Measurements from ENCODE around the gene SLC22A4. TPM values are rescaled to one million over a fixed set of nuclear protein-coding genes. Genes with fewer than 3 reads are reported as not detected.

Gene SLC22A4
- total and polyA plus RNA-seq, 2 of the 8 experiments (the other 6 are each of a cell fraction or from before 2014, with no cell fraction given): 0.45 to 0.60 TPM

DNA sequence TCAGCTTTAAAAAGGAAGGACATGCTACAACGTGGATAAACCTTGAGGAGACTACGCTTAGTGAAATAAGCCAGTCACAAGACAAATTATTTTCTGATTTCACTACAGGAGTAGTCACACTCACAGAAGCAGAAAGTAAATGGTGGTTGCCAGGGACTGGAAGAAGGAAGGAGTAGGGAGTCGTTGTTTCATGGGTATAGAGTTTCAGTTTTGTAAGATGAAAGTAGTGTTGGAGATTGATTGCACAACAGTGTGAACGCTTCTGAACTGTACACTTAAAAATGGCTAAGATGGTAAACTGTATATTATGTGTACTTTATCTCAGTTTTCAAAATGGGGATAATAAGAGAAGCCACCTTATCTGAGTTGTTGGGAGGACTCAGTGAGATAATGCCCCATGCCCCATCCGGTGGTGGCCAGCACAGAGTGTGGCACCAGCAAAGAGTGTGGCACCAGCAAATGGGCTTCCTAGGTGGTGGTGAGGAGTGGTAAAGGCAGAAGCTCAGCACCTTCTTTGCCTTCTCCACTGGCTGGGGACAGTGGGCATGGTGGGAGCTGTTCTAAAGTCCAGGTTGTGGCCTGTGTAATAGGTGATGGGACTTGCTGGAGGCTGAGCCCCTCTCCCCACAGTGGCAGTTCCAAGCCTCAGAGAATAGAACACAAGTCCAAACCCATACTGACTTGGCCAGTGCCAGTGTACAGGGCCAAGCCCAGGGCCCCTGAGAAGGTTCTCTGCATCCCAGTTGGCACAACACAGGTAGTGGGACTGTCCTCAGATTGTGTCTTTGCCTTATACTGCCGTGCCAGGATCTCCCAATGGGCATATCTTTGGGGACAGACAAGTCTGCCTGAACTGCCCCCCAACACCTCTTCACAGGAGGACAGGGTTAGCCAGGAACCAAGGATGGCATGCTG lies 4.4 kb downstream of the SLC22A4 start (continued):
- TF ChIP-seq PHF8 (conservative IDR thresholded peaks at IDR 0.05; ENCODE audit: low read depth, low read length): no peak
- TF ChIP-seq SP2 (IDR thresholded peaks at IDR 0.05; ENCODE audit: low read length): no peak
- no peak for TF ChIP-seq CHD2 (IDR thresholded peaks at IDR 0.05; ENCODE audit: low read length)
- no peak for TF ChIP-seq SUZ12 (IDR thresholded peaks at IDR 0.05; ENCODE audit: low read length)
- TF ChIP-seq MAX (IDR thresholded peaks at IDR 0.05): no peak
- TF ChIP-seq GTF2F1 (IDR thresholded peaks at IDR 0.05; ENCODE audit: borderline replicate concordance, low read depth, low read length): no peak

All from H1 (cell line).